ENCODE data around the gene LZTR1. TPM values are rescaled to one million over a fixed set of nuclear protein-coding genes. Genes with fewer than 3 reads are reported as not detected.
A peak's percentile ranks its signal among the peaks of the same experiment; 100 is the strongest.
"Not testable (repeated sequence)": the region's sequence is repeated elsewhere in the genome, so short reads cannot be mapped to it uniquely, and the experiment has no call there.

LZTR1 gene
- 24.3 TPM for total RNA-seq
- long read RNA-seq, full-length matches to known transcripts = 7 of 23 reads
- long read RNA-seq, partial matches to known transcripts = 7 of 23 reads
- long read RNA-seq, other reads (novel, unspliced or antisense) = 9 of 23 reads

DNA sequence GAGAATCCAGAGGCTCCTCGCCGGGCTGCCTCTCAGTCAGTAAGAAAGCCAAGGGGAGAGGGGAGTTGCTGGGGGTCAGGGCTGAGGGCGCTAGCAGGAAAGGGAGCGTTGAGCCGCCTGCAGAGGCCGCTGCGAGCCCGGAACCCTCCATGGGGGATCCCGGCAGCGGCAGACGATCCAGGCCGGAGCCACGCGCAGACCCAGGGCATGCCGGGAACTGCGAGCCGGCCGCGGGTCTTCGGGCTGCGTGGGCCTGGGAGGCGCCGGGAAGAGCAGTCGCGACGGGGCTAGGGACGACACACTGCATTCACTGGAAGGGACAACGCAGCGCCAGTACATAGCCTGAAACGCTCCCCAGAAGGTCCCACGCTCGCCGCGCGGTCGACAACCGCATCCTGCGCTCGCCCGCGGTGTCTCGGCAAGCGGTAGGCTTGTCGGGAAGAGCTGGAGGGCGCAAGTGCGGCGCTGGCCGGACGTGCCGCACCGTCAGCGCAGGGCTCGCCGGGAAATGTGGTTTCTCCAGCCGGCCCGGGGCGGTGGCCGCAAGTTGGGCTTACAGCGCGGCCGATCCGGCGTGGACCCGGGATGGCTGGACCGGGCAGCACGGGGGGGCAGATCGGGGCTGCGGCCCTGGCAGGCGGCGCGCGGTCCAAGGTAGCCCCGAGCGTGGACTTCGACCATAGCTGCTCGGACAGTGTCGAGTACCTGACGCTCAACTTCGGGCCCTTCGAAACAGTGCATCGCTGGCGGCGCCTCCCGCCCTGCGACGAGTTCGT, at the start of gene LZTR1:
LZTR1 (plus strand) TSS at position 511 of the 776 bp plus-strand sequence; CDS start at position 586, 75 bp downstream.
- intact Hi-C loops (cut with DNase I) = loop anchor here (1.0 kb wide), 1 partner anchor 19 kb away; no protein-coding TSS in a partner anchor
- peak; percentile 94 for ATAC-seq
- peak; percentile 94 for DNase-seq (ENCODE audit: missing footprints)

DNA sequence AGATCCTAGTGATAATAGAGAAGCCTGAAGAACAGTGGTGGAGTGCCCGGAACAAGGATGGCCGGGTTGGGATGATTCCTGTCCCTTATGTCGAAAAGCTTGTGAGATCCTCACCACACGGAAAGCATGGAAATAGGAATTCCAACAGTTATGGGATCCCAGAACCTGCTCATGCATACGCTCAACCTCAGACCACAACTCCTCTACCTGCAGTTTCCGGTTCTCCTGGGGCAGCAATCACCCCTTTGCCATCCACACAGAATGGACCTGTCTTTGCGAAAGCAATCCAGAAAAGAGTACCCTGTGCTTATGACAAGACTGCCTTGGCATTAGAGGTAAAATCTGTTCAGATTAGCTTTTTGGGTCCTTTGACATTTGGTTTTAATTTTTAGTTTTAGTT, 48.2 kb upstream of the LZTR1 start:
- no peak for ATAC-seq
- no peak for DNase-seq (ENCODE audit: missing footprints)
- intact Hi-C loops (cut with DNase I) = no loop called here

DNA sequence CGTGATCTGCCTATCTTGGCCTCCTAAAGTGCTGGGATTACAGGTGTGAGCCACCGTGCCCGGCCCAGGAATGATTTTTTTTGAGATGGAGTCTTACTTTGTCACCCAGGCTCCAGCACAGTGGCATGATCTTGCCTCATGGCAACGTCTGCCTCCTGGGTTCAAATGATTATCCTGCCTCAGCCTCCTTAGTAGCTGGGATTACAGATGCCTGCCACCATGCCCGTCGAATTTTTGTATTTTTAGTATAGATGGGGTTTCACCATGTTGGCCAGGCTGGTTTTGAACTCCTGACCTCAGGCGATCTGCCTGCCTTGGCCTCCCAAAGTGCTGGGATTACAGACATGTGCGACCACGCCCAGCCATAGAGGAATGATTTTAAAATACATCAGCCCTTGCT, 47.0 kb upstream of the LZTR1 start:
- ATAC-seq; DNase-seq (ENCODE audit: missing footprints); intact Hi-C loops (cut with DNase I): not testable (repeated sequence)

DNA sequence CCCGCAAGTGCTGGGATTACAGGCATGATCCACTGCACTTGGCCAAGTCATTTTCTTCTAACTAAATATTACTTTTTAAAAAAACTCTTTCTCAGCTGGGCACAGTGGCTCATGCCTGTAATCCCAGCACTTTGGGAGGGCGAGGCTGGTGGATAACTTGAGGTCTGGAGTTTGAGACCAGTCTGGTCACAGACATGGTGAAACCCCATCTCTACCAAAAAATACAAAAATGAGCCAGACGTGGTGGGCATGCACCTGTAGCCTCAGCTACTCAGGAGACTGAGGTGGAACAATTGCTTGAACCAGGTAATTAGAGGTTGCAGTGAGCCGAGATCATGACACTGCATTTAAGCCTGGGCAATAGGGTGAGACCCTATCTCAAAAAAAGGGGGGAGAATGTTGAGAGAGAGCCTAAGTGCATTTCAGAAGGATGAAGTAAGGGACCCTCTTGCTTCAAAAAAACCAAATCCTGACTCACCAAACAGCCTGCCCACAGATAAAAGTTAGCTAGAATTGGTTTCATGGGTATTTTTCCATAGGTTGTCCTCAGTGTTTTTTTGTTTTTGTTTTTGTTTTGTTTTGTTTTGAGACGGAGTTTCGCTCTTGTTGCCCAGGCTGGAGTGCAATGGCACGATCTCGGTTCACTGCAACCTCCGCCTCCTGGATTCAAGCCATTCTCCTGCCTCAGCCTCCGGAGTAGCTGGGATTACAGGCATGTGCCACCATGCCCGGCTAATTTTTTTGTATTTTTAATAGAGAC, 46.1 kb upstream of the LZTR1 start:
- ATAC-seq; DNase-seq (ENCODE audit: missing footprints); intact Hi-C loops (cut with DNase I): not testable (repeated sequence)

DNA sequence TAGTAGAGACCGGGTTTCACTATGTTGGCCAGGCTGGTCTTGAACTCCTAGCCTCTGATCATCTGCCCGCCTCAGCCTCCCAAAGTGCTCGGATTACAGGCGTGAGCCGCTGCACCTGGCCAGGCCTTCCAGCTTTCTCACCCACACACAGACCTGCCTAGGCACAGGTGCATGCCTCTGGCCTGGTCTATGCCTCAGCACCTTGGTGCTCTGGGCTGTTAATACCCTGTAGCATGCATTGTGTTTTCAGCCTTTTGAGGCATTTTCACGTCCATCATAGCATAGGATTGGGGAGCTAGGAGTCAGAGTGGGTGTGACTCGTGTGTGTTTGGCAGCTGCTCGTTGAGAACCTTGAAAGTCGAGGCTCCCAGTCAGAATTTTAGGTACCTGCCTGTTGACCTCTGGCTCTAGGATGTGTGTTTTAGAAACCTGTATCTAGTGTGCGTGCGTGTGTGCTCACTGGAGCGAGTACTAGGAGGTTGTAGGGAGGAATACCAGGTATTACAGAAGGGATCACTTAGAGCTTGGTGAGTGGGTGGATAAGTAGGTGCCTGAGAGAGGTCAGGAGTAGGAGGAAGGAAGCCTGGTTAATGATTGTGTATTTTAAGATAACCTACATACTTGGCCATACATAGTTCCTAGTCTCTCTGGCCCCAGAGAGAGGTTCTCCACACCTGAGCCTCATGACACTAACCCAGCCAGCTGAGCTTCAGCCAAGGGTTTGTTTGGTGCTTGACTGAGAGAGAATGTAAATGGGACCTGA, 44.9 kb upstream of the LZTR1 start:
- DNase-seq (ENCODE audit: missing footprints) (no peak), ATAC-seq (no peak)
- intact Hi-C loops (cut with DNase I) = no loop called here

DNA sequence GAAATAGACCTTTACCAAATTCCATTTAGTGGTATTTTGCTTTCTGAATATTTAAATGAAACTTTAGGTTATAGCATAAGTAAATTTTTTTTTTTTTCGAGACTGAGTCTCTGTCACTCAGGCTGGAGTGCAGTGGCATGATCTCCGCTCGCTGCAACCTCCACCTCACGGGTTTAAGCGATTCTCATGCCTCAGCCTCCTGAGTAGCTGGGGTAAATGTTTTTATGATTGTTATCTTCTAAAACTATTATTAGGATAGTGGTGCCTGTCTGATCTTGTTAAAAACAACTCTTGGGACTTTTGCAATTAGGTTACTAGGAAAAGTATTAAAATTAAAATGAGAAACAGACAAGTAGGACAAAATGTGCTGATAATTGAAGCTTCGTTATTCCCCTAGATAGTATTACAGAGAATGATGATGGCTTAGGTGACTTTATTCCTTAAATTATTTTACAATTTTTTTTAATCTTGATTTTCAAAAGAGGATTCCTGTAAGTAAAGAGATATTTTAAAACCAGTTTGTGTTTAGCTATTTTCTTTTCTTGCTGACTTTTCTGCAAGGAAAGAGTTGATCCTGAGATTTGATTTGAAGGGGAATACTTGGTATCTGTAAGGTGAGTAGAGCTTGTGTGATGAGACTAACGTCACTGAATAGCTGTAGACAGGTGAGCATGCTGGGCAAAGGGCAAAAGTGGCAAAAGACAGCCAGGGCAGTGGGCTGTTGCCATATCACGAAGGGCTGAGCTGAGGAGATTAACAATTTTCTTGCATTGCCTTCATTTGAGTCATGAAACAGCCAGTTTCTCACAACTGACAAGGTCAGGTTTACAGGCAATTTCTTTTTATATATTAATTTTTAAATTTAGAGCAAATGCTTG, 44.1 kb upstream of the LZTR1 start:
- ATAC-seq = no peak
- intact Hi-C loops (cut with DNase I) = no loop called here
- no peak for DNase-seq (ENCODE audit: missing footprints)

DNA sequence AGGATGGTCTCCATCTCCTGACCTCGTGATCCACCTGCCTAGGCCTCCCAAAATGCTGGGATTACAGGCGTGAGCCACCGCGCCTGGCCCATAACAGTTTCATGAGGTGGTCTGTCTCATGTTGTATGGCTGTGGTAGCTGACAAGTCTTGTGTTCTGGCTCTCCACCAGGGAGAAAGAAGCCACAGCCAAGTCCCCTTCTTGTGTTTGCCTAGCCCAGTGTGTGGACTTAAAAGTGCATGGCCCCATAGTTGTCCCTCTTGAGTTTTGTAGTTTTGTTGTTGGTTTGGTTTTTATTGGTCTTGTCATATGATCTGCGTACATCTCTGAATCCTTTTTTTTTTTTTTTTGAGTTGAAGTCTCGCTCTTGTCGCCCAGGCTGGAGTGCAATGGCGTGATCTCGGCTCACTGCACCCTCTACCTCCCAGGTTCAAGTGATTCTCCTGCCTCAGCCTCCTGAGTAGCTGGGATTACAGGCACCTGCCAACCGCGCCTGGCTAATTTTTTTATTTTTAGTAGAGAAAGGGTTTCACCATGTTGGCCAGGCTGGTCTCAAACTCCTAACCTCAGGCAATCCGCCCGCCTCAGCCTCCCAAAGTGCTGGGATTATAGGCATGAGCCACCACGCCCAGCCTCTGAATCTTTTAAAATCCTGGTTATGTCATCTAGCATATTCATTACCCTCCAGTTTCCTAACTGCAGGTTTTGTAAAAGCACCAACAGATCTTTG, 42.5 kb upstream of the LZTR1 start:
- ATAC-seq; intact Hi-C loops (cut with DNase I); DNase-seq (ENCODE audit: missing footprints): not testable (repeated sequence)

DNA sequence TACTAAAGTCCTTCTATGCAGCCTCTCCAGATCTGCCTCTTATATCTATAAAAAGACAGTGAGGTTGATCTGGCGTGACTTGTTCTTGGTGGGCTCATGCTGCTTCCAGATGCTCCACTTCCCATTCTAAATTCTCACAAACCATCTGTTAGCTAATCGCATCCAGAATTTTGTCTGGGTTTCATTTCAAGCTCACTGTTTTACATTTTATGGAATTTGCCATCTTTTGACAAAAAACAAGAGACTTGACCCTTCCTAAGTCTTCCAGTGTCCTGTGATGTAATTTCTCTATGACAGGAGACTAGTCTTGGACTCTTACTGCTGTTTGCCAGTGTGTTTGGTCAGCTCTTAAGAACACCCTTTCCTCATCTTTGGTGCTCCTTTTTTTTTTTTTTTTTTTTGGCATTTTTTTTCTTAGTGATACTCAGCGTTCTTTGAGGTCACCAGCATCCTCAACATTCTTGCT, 41.9 kb upstream of the LZTR1 start:
- no peak for ATAC-seq
- DNase-seq (ENCODE audit: missing footprints) = no peak
- intact Hi-C loops (cut with DNase I) = no loop called here

DNA sequence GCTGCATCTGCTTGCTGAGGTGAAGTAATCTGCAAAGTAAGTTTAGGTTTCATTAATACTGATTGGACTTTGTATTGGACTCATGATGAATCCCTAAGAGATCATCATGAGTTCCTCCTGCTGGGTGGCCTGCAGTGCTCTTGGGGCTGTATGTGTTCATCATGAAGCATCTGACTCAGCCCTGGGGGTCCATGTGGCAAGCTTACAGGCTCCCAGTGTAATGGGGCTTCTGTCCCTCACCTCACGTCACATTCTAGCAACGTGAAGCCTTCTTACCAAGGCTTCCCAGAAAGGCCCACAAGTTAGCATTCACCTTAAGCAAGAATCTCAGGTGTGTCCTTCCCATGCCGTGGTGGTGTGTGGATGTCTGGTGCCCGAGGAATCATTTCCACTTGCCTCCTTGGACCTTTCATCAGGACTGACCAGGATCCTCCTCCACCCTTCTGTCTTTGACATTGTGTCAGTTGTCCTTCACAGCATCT, 41.2 kb upstream of the LZTR1 start:
- DNase-seq (ENCODE audit: missing footprints) (no peak), ATAC-seq (no peak)
- intact Hi-C loops (cut with DNase I) = no loop called here

DNA sequence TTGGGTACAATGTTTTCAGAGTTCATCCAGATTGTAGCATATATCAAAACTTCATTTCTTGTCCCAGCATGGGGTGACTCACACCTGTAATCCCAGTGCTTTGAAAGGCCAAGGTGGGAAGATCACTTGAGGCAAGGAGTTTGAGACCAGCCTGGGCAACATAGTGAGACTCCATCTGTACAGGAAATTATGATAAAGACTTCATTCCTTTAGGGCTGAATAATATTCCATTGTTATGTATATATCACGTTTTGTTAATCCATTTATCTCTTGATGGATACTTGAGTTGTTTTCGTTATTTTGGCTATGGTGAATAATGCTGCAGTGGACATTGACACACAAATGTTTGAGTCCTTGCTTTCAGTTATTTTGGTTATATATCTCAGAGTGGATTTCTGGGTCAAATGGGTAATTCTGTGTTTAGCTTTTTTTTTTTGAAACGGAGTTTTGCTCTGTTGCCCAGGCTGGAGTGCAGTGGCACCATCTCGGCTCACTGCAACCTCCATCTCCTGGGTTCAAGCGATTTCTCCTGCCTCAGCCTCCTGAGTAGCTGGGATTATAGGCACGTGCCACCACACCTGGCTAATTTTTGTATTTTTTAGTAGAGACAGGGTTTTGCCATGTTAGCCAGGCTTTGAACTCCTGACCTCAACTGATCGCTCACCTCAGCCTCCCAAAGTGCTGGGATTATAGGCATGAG, 39.7 kb upstream of the LZTR1 start:
- DNase-seq (ENCODE audit: missing footprints); intact Hi-C loops (cut with DNase I); ATAC-seq: not testable (repeated sequence)

DNA sequence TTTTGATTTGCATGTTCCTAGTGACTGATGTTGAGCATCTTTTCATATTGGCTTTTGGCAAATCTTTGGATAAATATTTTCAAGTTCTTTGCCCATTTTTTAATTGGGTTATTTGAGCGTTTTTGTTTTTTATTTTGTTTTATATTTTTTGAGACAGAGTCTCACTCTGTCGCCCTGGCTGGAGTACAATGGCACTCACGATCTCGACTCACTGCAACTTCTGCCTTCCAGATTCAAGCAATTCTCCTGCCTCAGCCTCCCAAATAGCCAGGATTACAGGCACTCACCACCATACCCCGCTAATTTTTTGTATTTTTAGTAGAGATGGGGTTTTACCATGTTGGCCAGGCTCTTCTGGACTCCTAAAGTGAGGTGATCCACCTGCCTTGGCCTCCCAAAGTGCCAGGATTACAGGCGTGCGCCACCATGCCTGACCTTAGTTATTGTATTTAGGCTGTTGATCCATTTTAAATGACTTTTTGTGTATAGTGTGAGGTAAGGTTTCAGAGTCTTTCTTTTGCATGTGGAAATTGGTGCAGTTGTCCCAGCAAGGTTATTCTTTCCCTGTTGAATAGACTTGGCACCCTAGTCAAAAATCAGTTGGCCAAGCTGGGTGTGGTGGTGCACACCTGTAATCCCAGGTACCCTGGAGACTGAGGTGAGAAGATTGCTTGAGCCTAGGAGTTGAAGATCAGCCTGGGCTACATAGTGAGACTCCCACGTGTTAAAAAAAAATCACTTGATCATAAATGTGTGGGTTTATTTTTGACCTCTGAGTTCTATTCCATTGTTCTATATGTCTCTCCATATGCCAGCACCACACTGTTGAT, 38.8 kb upstream of the LZTR1 start:
- intact Hi-C loops (cut with DNase I) = no loop called here
- ATAC-seq (no peak), DNase-seq (ENCODE audit: missing footprints) (no peak)

DNA sequence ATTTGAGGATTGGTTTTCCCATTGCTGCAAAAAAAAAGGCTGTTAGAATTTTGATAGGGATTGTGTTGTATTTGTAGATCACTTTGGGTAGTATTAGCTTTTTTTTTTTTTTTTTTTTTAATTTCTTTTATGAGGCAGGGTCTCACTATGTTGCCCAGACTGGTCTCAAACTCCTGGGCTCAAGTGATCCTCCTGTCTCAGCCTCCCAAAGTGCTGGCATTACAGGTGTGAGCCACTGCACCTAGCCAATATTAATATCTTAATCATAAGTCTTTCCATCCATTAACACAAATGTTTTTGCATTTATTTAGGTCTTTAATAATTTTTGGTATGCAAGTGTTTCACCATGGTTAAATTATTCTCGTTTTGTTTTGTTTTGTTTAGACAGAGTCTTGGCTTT, 38.1 kb upstream of the LZTR1 start:
- intact Hi-C loops (cut with DNase I) = no loop called here
- DNase-seq (ENCODE audit: missing footprints) = no peak

DNA sequence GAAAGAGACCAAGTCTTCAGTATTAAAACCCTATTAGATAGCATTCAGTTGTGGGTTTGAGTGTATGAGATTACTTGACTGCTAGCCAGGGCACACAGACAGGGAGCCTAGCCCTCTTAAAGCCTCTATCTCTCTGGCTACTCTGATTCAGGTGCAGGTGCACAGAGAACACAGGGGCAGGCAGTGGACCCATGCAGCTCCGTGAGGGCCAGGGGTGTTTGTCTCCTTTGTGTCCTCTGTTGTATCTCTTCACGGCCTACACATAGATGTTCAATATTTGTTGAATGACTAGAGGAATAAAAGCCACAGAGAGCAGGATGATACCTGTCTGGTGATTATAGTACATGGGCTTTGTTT, 36.5 kb upstream of the LZTR1 start:
- DNase-seq (ENCODE audit: missing footprints) = no peak
- intact Hi-C loops (cut with DNase I) = no loop called here
- ATAC-seq = no peak

More for the DNA sequence above, 38.1 kb upstream of the LZTR1 start:
- ATAC-seq = no peak

DNA sequence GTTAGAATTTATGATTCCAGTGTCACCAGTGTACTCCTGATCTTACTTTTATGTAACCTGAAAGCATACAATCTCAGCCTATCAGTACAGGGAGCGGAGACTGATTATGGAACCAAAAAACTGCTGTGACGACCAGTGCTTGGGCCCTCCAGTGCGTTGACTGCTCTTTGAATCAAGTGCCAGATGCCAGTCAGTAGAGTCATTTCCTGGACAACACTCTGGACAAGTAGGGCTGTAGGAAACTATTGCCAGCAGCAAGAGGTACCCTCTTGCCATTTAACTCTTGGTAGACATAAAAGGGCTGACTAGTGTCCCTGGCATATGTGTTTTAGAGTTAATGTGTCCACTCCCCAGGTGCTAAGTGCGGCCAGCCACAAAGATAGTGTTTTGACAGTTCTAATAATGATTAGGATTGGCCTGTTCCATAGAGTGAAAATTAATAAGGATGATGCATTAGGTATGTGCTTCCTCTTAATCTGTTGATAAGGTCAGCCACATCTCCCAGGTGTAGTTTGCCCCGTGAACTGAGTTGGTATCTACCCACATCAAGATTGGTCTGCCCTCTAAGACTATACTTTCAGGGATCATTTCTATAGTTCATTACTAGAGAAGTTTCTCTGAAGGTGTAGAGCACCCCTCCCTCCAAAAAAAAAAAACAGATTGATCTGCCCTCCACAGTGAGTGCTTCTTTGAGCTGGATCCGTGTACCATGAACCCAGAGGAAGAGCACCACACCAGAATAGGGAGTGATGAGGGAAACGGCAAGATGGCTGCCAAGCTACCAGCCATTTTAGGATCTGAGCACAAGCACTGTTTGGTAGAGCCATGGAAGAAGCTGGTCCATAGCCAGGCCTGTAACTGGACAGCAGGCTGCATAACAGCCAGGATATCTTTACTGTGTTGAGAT, 35.8 kb upstream of the LZTR1 start:
- DNase-seq (ENCODE audit: missing footprints) (no peak), ATAC-seq (peak; percentile 36)
- intact Hi-C loops (cut with DNase I) = no loop called here

DNA sequence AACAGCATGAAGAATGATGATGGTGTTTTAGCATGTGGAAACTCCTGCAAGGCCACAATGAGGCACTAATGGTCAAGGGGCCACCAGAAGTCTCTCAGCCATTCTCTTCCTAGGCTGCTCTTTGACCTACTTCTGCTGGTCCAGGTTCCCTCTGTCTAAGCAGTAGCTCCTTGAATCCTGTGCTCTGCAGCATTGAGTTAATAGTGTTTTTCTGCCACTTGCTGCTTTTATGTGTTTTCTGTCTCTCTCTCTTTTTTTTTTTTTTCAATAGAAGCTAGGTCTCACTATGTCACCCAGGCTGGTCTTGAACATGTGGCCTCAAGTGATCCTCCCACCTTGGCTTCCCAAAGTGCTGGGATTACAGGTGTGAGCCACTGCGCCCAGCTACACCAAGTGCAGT, 35.1 kb upstream of the LZTR1 start:
- DNase-seq (ENCODE audit: missing footprints) = no peak
- ATAC-seq = no peak
- intact Hi-C loops (cut with DNase I) = no loop called here

Measured in Right ventricle myocardium inferior (tissue), 1 donor.